ENCODE data around the gene OR6X1. TPM values are rescaled to one million over a fixed set of nuclear protein-coding genes. Genes with fewer than 3 reads are reported as not detected.

Gene OR6X1
- total and polyA plus RNA-seq, 8 donors, result not detected

- no peak overlapping the region for H3K4me3 ChIP-seq
- intact Hi-C loops (cut with DNase I; ENCODE audit: low total_unique reads), result no loop called here
- H3K36me3 ChIP-seq, result no peaks in the 10 kb centered on the region
- no peak overlapping the region for H3K27ac ChIP-seq
- no peaks in the 10 kb centered on the region for H3K4me1 ChIP-seq
- no peaks in the 10 kb centered on the region for H3K27me3 ChIP-seq
- no peak for DNase-seq
- 72 to 78% (median 75%) methylated on average over 5 of the region's 5 CpGs for WGBS, 5 donors
- no peaks in the 10 kb centered on the region for H3K9me3 ChIP-seq
- TF ChIP-seq EP300 (IDR thresholded peaks at IDR 0.05) (no peak), POLR2A (IDR thresholded peaks at IDR 0.05) (no peak), POLR2AphosphoS5 (IDR thresholded peaks at IDR 0.05) (no peak), CTCF (IDR thresholded peaks at IDR 0.05) (no peak)
Observed at GRCh38 chr11:123798513-123799252, 44.4 kb upstream of the OR6X1 start.

GRCh38 chr11:123798079-123798478, 43.8 kb upstream of the OR6X1 start:
- no peaks in the 10 kb centered on the region for H3K36me3 ChIP-seq
- no peaks in the 10 kb centered on the region for H3K9me3 ChIP-seq
- no peak overlapping the region for H3K4me3 ChIP-seq
- WGBS, 5 donors, result 60 to 75% (median 71%) methylated on average over 4 of the region's 4 CpGs
- no peaks in the 10 kb centered on the region for H3K4me1 ChIP-seq
- no peak overlapping the region for H3K27ac ChIP-seq
- TF ChIP-seq POLR2A (IDR thresholded peaks at IDR 0.05) (no peak), CTCF (IDR thresholded peaks at IDR 0.05) (no peak)
- no peak for DNase-seq
- intact Hi-C loops (cut with DNase I; ENCODE audit: low total_unique reads), result no loop called here
- H3K27me3 ChIP-seq, result no peaks in the 10 kb centered on the region

- no peak overlapping the region for H3K4me3 ChIP-seq
- no peaks in the 10 kb centered on the region for H3K9me3 ChIP-seq
- no peaks in the 10 kb centered on the region for H3K4me1 ChIP-seq
- DNase-seq, result peak in 1 of 2 donors; percentile 11
- WGBS, 5 donors, result 52 to 72% (median 56%) methylated on average over 10 of the region's 10 CpGs
- H3K27me3 ChIP-seq, result no peaks in the 10 kb centered on the region
- no peaks in the 10 kb centered on the region for H3K36me3 ChIP-seq
- no peak overlapping the region for H3K27ac ChIP-seq
- intact Hi-C loops (cut with DNase I; ENCODE audit: low total_unique reads), result no loop called here
- no peak for TF ChIP-seq EP300 (IDR thresholded peaks at IDR 0.05)
- TF ChIP-seq CTCF (IDR thresholded peaks at IDR 0.05), result no peak
- no peak for TF ChIP-seq POLR2AphosphoS5 (IDR thresholded peaks at IDR 0.05)
- no peak for TF ChIP-seq POLR2A (IDR thresholded peaks at IDR 0.05)
Observed at GRCh38 chr11:123797541-123797940, 43.2 kb upstream of the OR6X1 start.

- H3K27ac ChIP-seq, result no peak overlapping the region
- H3K36me3 ChIP-seq, result no peaks in the 10 kb centered on the region
- TF ChIP-seq POLR2AphosphoS5 (IDR thresholded peaks at IDR 0.05), result no peak
- TF ChIP-seq CTCF (IDR thresholded peaks at IDR 0.05), result no peak
- TF ChIP-seq POLR2A (IDR thresholded peaks at IDR 0.05), result no peak
- TF ChIP-seq EP300 (IDR thresholded peaks at IDR 0.05), result no peak
- H3K4me3 ChIP-seq, result no peak overlapping the region
- 28 to 38% (median 34%) methylated on average over 4 of the region's 4 CpGs for WGBS, 5 donors
- H3K27me3 ChIP-seq, result no peaks in the 10 kb centered on the region
- H3K4me1 ChIP-seq, result no peaks in the 10 kb centered on the region
- no peaks in the 10 kb centered on the region for H3K9me3 ChIP-seq
- peak in 1 of 2 donors; percentile 65 for DNase-seq
- intact Hi-C loops (cut with DNase I; ENCODE audit: low total_unique reads), result no loop called here
Observed at GRCh38 chr11:123797114-123797513, 42.8 kb upstream of the OR6X1 start.
